Panc1 (cell line): Measurements from ENCODE around the gene ZNF44. TPM values are rescaled to one million over a fixed set of nuclear protein-coding genes. Genes with fewer than 3 reads are reported as not detected.

Experiments used
- ATAC-seq: fragments of 200-7000 bp; cut with Tn5 transposase; 2 replicates; pipeline ENCODE4 v1.9.1; 2020; ENCODE audit warnings: mild to moderate bottlenecking, moderate library complexity
- BruUV-seq: library from RNA; stranded (reverse); fragments of 400-500 nt; replicated peaks from 2 replicates; lab custom pipeline; 2021; lab: Mats Ljungman, UMichigan
- CTCF ChIA-PET: fragments of 300-600 bp; sonication (Branson Sonifier 250); formaldehyde crosslinking; loops from one replicate; lab custom pipeline; 2022; ENCODE audit warnings: antibody characterized with exemption; lab: Charles Lee
- POLR2A ChIA-PET: fragments of 300-600 bp; sonication (Branson Sonifier 250); formaldehyde crosslinking; loops from one replicate; lab custom pipeline; 2022; ENCODE audit warnings: antibody characterized with exemption; lab: Charles Lee
- DNase-seq: peaks from one replicate; pipeline ENCODE4 v3.0.0-alpha.2; 2010; ENCODE audit warnings: low read depth, low spot score
- H3K27ac ChIP-seq: 2 replicates; pipeline ENCODE4 v1.5.1; 2011; ENCODE audit warnings: mild to moderate bottlenecking, low read length, inconsistent platforms
- H3K27me3 ChIP-seq: fragments of 200-500 bp; sonication (Bioruptor generic); 2 replicates; pipeline ENCODE4 v1.6.0; 2014; ENCODE audit warnings: low read length, inconsistent platforms; ENCODE audit not compliant: control insufficient read depth, insufficient read depth
- H3K36me3 ChIP-seq: fragments of 200-500 bp; sonication (Bioruptor generic); 2 replicates; pipeline ENCODE4 v1.5.1; 2014; ENCODE audit warnings: inconsistent platforms, mild to moderate bottlenecking, low read length, moderate library complexity; ENCODE audit not compliant: control insufficient read depth, insufficient read depth
- H3K4me1 ChIP-seq: 2 replicates; pipeline ENCODE4 v1.5.1; 2011; ENCODE audit warnings: inconsistent platforms, mild to moderate bottlenecking, low read length, moderate library complexity; ENCODE audit not compliant: control insufficient read depth, insufficient read depth
- H3K4me3 ChIP-seq, 2 experiments: 2 replicates each; pipeline ENCODE4 v1.5.1; 2011 to 2012; ENCODE audit warnings: low read depth in 2 of 2, low read length in 2 of 2, mild to moderate bottlenecking in 2 of 2, inconsistent platforms in 1 of 2, moderate library complexity in 1 of 2
- H3K9me3 ChIP-seq: fragments of 200-500 bp; sonication (Bioruptor generic); 2 replicates; pipeline ENCODE4 v1.5.1; 2014; ENCODE audit warnings: low read depth, mild to moderate bottlenecking, inconsistent platforms, low read length, moderate library complexity; ENCODE audit not compliant: control insufficient read depth, insufficient read depth
- POLR2AphosphoS5 ChIP-seq: IDR thresholded peaks from 2 replicates; pipeline ENCODE4 v1.6.1; 2012; ENCODE audit warnings: mild to moderate bottlenecking, low read depth, low read length, moderate library complexity
- SIN3A ChIP-seq: IDR thresholded peaks from 2 replicates; pipeline ENCODE4 v1.6.1; 2012; ENCODE audit warnings: low read depth, mild to moderate bottlenecking, low read length, moderate library complexity, borderline replicate concordance; ENCODE audit not compliant: insufficient read depth
- TCF7L2 ChIP-seq: IDR thresholded peaks from 2 replicates; pipeline ENCODE4 v1.6.1; 2011; ENCODE audit warnings: mild to moderate bottlenecking, low read depth, low read length, inconsistent platforms
- in situ Hi-C: cut with HindIII; loops from 2 replicates; pipeline ENCODE4 v1.10.0; 2016; ENCODE audit warnings: low sequenced_read_pairs, low pct_unique_long_range_greater_than_20kb
- intact Hi-C: fragments of 100-400 bp; cut with micrococcal nuclease; formaldehyde crosslinking; loops from one replicate; pipeline ENCODE4 v1.10.0; 2022; ENCODE audit not compliant: unreplicated experiment
- total RNA-seq: library from RNA; stranded (reverse); gene quantifications from one replicate; pipeline ENCODE4 v1.2.1, GENCODE V29; 2021; ENCODE audit not compliant: unreplicated experiment
- TF ChIP-seq, protein P1 (sequence below), 2 experiments: IDR thresholded peaks; 2 replicates each; pipeline ENCODE4 v1.6.1; 2011 to 2012; ENCODE audit warnings: low read depth in 2 of 2, control low read depth in 1 of 2, low read length in 1 of 2, mild to moderate bottlenecking in 1 of 2, moderate library complexity in 1 of 2; ENCODE audit not compliant: insufficient read depth in 1 of 2
- TF ChIP-seq, protein P2 (sequence below): fragments of 450-650 bp; IDR thresholded peaks from 2 replicates; pipeline ENCODE4 v1.5.1; 2017; ENCODE audit warnings: mild to moderate bottlenecking

Gene ZNF44
- total RNA-seq, 1 experiment from 2014 or later, result 5.0 TPM

DNA sequence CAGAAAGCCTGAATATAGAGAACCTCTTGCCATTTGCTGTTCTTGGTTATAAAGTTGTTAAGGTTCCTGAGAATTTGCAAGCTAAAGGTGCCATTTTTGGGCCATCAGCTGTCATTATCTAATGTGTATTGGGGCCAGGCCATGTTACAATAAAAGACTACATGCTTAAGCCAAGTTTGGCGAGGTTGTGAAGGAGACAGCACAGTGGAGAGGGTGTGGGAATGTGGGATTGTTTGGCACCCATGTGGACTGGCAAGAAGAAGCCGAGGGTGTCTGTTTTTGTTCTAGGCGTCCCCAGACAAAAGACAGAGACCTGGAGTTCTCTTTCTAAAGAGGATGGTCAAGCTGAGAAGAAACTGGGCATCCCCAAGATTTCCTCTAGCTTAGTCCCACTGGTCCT lies 64.7 kb downstream of the ZNF44 start:
- no peaks in the 10 kb centered on the region for H3K36me3 ChIP-seq
- H3K9me3 ChIP-seq, result peaks cover 11% of the 10 kb centered on the region; the same call in 1 of the 2 replicates
- DNase-seq (no peak), ATAC-seq (no peak)
- POLR2A ChIA-PET, result interaction anchor here (0.6 kb wide), 1 partner anchor 9 kb away, joined by 6 read pairs; no protein-coding TSS in a partner anchor
- no peaks in the 10 kb centered on the region for H3K4me1 ChIP-seq
- intact Hi-C loops, result no loop called here
- H3K27ac ChIP-seq, result no peak overlapping the region
- BruUV-seq, result no TSS peak
- in situ Hi-C loops, result no loop called here
- TF ChIP-seq SIN3A (no peak), POLR2AphosphoS5 (no peak), TCF7L2 (no peak)
- TF ChIP-seq, protein P1, sequence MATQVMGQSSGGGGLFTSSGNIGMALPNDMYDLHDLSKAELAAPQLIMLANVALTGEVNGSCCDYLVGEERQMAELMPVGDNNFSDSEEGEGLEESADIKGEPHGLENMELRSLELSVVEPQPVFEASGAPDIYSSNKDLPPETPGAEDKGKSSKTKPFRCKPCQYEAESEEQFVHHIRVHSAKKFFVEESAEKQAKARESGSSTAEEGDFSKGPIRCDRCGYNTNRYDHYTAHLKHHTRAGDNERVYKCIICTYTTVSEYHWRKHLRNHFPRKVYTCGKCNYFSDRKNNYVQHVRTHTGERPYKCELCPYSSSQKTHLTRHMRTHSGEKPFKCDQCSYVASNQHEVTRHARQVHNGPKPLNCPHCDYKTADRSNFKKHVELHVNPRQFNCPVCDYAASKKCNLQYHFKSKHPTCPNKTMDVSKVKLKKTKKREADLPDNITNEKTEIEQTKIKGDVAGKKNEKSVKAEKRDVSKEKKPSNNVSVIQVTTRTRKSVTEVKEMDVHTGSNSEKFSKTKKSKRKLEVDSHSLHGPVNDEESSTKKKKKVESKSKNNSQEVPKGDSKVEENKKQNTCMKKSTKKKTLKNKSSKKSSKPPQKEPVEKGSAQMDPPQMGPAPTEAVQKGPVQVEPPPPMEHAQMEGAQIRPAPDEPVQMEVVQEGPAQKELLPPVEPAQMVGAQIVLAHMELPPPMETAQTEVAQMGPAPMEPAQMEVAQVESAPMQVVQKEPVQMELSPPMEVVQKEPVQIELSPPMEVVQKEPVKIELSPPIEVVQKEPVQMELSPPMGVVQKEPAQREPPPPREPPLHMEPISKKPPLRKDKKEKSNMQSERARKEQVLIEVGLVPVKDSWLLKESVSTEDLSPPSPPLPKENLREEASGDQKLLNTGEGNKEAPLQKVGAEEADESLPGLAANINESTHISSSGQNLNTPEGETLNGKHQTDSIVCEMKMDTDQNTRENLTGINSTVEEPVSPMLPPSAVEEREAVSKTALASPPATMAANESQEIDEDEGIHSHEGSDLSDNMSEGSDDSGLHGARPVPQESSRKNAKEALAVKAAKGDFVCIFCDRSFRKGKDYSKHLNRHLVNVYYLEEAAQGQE (IDR thresholded peaks at IDR 0.05; ENCODE audit: insufficient read depth in 1 of 2, low read depth in 2 of 2, low read length in 1 of 2), result no peak
- TF ChIP-seq, protein P2, sequence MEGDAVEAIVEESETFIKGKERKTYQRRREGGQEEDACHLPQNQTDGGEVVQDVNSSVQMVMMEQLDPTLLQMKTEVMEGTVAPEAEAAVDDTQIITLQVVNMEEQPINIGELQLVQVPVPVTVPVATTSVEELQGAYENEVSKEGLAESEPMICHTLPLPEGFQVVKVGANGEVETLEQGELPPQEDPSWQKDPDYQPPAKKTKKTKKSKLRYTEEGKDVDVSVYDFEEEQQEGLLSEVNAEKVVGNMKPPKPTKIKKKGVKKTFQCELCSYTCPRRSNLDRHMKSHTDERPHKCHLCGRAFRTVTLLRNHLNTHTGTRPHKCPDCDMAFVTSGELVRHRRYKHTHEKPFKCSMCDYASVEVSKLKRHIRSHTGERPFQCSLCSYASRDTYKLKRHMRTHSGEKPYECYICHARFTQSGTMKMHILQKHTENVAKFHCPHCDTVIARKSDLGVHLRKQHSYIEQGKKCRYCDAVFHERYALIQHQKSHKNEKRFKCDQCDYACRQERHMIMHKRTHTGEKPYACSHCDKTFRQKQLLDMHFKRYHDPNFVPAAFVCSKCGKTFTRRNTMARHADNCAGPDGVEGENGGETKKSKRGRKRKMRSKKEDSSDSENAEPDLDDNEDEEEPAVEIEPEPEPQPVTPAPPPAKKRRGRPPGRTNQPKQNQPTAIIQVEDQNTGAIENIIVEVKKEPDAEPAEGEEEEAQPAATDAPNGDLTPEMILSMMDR, result no peak
- no peak overlapping the region for H3K4me3 ChIP-seq
- no peaks in the 10 kb centered on the region for H3K27me3 ChIP-seq
- CTCF ChIA-PET, result no interaction called here

DNA sequence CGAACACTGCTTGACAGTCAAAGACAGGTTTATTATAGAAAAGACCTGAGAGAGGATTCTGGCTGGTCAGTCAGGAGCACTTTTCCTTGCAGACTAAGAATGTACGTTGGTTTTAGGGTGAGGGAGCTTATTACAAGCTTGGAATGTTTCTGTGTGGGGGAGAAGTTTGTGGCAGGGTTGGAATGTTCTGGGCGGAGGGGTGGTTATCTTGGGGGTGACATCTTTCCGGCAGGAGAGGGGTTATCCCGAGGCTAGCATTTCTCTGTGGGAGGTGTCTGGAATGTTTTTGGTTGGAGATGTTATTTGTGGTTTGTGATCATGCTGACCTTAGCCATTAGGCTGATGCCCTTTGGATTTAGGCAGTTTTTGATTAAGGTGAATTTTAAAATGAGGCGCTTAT lies 70.0 kb downstream of the ZNF44 start:
- Histone ChIP-seq H3K27ac (no peak overlapping the region), H3K27me3 (no peaks in the 10 kb centered on the region), H3K9me3 (peaks cover 7% of the 10 kb centered on the region; the same call in 1 of the 2 replicates), H3K4me3 (no peak overlapping the region), H3K36me3 (no peaks in the 10 kb centered on the region), H3K4me1 (no peaks in the 10 kb centered on the region)
- ChIA-PET CTCF (no interaction called here), POLR2A (interaction anchor here (0.7 kb wide), 1 partner anchor 377 kb away, joined by 3 read pairs; no protein-coding TSS in a partner anchor)
- BruUV-seq, result no TSS peak
- intact Hi-C loops (no loop called here), in situ Hi-C loops (no loop called here)
- ATAC-seq (no peak), DNase-seq (no peak)
- no peak for TF ChIP-seq TCF7L2
- TF ChIP-seq, protein P2, result no peak
- TF ChIP-seq SIN3A, result no peak
- TF ChIP-seq, protein P1 (IDR thresholded peaks at IDR 0.05; ENCODE audit: insufficient read depth in 1 of 2, low read depth in 2 of 2, low read length in 1 of 2), result no peak
- no peak for TF ChIP-seq POLR2AphosphoS5
